ENCODE measurements around the gene TNFAIP2.
A peak's percentile ranks its signal among the peaks of the same experiment; 100 is the strongest.

DNA sequence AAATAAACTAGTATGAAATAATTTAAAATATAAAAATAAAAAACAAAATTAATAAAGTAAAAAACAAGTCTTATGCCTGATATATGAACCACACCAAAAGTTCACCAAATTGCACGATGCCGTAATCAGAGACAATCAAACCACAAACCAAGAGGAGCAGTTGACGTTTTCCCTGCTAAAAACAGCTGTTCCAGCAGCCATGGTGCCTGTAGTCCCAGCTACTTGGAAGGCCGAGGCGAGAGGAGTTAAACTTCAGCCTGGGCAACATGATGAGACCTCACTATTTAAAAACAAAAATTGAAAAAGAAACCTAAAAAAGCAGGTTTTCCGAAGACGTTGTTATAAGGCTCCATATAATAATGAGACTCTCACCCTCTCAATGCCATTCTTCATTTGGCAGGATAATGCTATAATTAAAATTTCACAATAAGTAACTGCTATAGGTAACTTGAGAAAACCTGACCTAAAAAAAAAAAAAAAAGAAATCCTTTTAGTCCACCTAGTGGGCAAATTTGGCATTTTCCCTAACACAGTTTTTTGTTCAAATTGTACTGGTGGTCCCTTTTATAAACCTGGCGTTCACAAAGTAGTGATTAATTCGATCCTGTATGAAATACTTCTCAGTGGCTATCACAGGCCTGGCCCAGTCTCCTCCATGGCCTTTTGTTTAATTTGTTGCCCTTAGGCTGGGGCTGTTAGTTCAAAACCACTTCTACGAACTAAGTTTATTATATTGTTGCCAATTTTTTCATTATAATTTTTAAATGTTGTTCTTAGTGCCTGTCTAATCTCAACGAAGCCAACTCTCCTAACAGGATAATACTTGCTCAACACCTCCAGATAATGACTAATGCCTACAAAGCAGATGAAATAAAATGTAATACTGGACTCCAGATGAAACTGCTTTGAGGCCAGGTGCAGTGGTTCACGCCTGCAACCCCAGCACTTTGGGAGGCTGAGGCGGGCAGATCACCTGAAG, 62.1 kb downstream of the TNFAIP2 start:
- TF ChIP-seq, protein P1, sequence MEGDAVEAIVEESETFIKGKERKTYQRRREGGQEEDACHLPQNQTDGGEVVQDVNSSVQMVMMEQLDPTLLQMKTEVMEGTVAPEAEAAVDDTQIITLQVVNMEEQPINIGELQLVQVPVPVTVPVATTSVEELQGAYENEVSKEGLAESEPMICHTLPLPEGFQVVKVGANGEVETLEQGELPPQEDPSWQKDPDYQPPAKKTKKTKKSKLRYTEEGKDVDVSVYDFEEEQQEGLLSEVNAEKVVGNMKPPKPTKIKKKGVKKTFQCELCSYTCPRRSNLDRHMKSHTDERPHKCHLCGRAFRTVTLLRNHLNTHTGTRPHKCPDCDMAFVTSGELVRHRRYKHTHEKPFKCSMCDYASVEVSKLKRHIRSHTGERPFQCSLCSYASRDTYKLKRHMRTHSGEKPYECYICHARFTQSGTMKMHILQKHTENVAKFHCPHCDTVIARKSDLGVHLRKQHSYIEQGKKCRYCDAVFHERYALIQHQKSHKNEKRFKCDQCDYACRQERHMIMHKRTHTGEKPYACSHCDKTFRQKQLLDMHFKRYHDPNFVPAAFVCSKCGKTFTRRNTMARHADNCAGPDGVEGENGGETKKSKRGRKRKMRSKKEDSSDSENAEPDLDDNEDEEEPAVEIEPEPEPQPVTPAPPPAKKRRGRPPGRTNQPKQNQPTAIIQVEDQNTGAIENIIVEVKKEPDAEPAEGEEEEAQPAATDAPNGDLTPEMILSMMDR (conservative IDR thresholded peaks at IDR 0.05; ENCODE audit: low read depth, low read length), result peak; percentile 78
- no peak for TF ChIP-seq EZH2phosphoT487 (IDR thresholded peaks at IDR 0.05; ENCODE audit: borderline replicate concordance, low read length)

All from PC-3 (cell line).